Frontal cortex (tissue), 4 donors: ENCODE results near the gene GRB10. TPM values are rescaled to one million over a fixed set of nuclear protein-coding genes. Genes with fewer than 3 reads are reported as not detected.
"Not testable (repeated sequence)": the region's sequence is repeated elsewhere in the genome, so short reads cannot be mapped to it uniquely, and the experiment has no call there.

ENCODE experiments used
- DNase-seq, 2 donors: peaks; one replicate each; pipeline ENCODE4 v3.0.0; 2012; ENCODE audit warnings: low spot score in 2 of 2
- FAIRE-seq: peaks from 2 replicates; lab custom pipeline; 2012; peaks lifted over from hg19 to GRCh38; lab: Jason Lieb, UNC
- total RNA-seq: library from RNA; depleted of rRNA; stranded (reverse); fragments of >200 nt; gene quantifications from one replicate; pipeline ENCODE4 v1.2.3, GENCODE V29; 2014
- donor health status: control.
- donor health status: control.
- donor health status: control.

GRB10 gene
- total RNA-seq, 1 donor from 2014 or later = 48.5 TPM

DNA sequence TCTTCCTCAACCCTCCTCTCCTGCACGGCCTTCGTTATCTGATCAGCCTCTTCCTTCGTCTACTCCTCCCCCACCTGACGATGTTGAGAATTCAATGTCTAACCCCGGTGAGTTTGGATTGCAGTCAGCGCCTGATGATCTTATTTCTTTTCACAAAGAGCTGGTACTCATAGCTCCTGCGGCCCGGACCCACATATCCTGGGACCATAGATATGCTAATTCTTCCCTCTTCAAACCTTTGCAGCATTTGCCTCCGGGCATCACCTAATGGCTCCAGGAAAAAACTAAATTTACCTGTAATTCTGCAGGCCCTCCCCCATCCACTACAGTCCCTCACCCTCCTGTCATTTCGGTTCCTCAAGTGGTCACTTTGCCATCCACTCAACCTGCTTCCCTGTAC is 205.1 kb downstream of the GRB10 start:
- DNase-seq (no peak), FAIRE-seq (no peak)

GRCh38 chr7:50576388-50576787 is 206.3 kb downstream of the GRB10 start:
- not testable (repeated sequence) for FAIRE-seq, DNase-seq

DNA sequence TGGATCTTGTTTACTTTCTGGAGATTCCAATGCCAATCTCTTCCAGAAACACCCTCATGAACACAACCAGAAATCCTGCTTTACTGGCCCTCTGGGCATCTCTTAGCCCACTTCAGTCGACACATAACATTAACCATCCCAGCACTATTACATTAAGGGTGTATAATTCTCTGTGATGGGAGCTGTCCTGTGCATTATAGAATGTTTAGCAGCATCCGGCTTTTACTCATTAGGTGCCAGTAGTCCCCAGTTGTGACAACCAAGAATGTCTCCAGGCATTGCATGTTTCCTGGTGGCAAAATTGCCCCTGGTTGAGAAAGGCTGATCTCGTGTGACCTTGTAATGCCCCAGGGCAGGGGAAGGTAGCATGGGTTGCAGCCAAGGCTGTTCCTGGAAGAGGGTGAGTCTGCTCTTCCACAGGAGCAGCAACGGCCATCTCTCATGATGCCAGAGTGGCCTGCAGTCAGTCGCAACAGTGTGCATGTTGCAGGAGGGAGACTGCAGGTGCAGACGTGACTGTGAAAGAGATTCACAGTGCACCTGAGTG is 214.9 kb downstream of the GRB10 start:
- DNase-seq = no peak
- no peak for FAIRE-seq

GRCh38 chr7:50565977-50566376 is 216.7 kb downstream of the GRB10 start:
- FAIRE-seq (no peak), DNase-seq (no peak)

DNA sequence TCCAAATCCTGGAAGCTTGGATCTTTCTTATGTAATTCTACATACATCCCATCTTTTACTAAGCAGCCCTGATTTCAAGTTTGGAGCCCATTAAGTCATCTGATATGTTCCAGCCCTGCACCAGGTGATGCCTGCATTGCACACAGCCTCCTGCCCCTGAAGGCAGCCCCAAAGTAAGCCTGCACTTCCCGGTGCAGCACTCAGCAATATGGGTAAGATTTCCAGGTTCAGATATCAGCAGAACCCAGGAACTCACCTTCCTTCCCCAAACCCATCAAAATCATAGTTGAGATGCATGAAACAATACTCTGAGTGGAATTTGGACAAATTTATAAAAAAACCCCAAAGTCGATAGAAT is 217.2 kb downstream of the GRB10 start:
- FAIRE-seq (no peak), DNase-seq (no peak)

DNA sequence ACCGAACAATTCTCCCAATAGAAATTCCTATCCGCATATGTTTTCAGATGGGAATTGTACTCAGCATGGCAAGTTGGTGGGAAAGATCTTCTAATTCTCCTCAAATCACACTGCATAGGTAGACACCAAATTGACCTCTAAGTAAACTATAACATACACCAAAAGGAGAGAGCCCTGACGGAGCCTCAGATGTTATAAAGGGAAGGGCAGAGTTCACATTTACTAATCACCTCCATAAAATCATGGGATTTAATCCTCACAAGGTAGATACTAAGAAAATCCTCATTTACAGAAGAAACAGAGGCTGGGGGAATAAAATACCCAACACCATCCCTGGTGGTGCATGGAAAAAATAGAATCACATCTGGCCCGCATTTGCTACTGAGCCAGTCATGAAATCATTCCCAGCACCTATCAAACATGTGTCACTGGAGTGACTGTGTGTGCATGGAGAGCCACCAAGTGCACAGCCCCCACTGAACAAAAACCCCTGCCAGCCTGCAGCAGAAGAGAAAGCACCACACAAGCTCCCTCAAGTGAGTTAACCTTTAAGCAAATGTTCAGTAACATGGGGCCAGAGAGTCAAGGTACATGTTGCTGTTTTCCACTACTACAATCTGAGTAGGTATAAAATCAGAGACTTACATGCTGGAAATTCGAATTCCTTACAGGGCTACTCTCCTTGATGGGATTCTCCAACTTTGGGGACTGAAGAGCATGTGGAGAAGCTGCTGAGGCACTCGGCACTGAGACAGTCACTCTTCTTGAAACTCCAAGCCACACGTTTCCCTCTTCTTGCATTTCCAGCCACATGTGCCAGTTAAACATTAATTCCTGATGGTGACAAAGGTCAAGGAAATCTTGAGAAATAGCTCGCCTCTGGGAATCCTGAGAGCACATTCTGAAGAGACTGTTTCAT is 217.8 kb downstream of the GRB10 start, which contains the start of gene DDC:
Gene DDC, minus strand, starts transcription at position 766 of the 919 bp plus-strand sequence. CDS start 21,320 bp downstream, outside the sequence.
- FAIRE-seq = no peak

DNA sequence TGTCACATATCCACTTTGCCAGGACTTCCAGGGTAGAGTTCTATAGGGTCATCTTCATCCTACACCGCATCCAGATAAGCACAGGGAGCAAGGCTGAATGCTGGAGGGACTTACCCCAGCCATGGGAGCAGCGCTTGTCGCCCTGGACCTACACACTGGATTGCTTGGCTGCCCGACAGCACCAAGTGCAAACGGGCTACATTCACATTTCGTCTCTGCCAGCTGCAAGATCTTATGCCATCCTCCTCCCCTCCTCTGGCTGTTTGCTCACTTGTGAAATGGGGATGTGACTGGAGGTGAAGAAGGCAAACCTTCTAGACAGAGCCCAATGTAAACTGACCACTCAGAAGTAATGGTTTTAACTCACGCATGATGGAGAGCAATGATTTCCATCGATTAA is 218.5 kb downstream of the GRB10 start:
- FAIRE-seq = no peak
- no peak for DNase-seq

More for the DNA sequence above, 217.8 kb downstream of the GRB10 start, which contains the start of gene DDC:
- no peak for DNase-seq

- DNase-seq = no peak
- no peak for FAIRE-seq
Observed at GRCh38 chr7:50562136-50562535, 220.6 kb downstream of the GRB10 start.

- FAIRE-seq = no peak
Observed at GRCh38 chr7:50560865-50561351, 221.8 kb downstream of the GRB10 start.

DNA sequence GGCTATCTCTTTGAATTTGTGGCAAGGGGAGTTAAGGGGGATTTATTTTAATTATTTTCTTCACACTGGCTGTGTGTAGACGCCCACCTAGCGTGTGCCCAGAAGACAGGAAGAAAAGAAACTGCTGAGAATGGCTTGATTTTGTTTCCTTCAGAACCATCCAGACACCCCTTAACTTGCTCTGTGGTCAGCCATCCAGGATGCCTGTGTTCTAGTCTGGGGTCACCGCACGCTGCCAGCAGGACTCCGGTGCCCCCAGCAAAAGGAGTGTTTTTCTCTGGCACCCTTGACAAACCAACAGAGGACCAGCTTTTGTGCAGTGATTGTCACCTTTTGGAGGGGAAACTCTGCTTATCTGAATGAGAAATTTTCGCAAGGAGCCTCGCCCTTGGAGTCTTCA is 222.8 kb downstream of the GRB10 start:
- no peak for FAIRE-seq

More at GRCh38 chr7:50560865-50561351, 221.8 kb downstream of the GRB10 start:
- DNase-seq = no peak

GRCh38 chr7:50558294-50559053 is 224.2 kb downstream of the GRB10 start:
- FAIRE-seq (no peak), DNase-seq (no peak)

More for the DNA sequence above, 222.8 kb downstream of the GRB10 start:
- DNase-seq = no peak

GRCh38 chr7:50557099-50557498 is 225.6 kb downstream of the GRB10 start:
- FAIRE-seq (no peak), DNase-seq (no peak)

- no peak for FAIRE-seq
- DNase-seq = no peak
Observed at GRCh38 chr7:50556247-50556991, 226.3 kb downstream of the GRB10 start.

DNA sequence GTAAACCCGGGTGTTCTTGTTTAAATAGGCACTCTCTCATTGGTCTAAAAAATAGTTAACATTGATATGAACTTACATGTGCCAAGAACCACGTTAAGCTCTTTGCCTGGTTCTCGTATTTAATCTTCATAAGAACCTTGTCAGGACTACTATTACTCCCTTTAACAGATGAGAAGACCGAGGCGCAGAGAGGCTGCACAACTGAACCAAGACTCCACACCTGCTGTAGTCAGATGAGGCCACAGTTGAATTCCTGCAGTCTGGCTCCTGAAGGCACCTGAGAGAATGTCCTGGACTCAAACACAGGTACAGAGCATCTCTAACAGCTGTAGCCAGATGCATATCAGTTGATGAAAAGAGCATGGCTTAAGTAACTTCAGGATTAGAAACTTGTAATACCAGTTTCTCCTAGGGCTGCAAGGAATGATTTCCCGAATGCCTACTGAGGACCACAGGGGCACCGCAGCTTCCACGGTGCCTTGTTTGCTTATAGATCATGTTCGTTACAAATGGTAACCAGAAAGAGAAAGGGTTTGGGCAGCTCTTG is 227.0 kb downstream of the GRB10 start:
- no peak for FAIRE-seq
- no peak for DNase-seq

DNA sequence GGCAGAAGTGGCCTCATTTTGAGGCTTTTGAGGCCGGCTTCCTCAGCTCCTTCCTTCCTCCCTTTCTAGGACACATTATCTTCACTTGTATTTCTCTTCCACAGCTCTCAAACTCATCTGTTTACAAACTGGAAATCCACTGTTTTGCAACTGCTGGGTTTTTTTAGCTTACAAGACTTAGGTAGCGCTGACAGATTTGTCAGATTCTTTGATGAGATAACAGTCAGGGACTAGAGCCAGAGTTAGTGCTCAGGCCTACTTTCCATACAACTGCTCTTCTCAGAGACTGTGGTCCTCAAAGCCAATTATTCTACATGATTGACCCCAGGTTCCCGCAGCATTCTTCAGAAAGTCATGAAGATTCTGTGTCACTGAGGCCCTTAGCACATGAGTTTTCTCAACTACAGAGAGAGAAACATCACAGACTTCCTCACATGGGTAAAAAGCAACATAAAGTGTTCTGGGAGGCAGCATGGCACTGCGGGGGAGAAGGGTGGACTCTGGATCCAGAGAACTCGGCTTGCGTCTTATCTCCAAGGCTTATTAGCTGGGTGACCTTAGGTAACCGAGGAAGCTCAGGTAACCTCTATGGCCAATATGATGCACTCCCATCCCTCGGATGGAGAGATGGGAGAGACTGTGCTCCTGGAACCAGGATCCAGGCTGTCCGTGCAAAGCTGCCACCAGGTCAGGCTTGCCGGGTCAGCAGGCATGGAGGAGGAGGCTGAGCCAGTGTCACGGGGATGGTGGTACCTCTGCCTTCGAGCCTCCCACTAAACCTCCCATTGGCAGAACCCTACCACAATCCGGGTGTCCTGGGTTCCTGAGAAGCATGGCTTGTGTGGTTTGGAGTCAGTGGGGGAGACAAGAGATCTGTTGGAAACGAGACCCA is 228.0 kb downstream of the GRB10 start:
- DNase-seq (no peak), FAIRE-seq (no peak)

DNA sequence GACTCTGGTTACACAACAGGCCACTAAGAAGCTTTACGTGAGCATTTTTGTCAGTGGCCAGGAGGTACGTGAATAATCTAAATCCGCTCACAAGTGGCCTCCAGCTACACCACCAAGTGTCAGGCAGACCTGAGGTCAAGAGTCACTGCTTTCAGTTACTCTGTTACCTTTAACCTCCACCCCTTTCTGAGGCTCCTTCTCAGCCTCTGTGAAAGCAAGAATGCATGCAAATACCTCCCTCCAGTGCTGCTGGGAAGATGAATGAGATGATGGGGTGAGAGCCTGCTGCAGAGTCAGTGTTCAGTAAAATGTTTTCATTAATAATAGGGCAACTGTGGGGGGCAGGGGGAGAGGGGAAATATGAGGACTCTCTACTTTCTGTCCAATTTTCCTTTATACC is 228.7 kb downstream of the GRB10 start:
- no peak for FAIRE-seq
- no peak for DNase-seq

- DNase-seq = no peak
- FAIRE-seq = no peak
Observed at GRCh38 chr7:50552921-50553320, 229.8 kb downstream of the GRB10 start.

- FAIRE-seq (no peak), DNase-seq (no peak)
Observed at GRCh38 chr7:50552139-50552538, 230.6 kb downstream of the GRB10 start.
